IMR-90 (cell line): Measurements from ENCODE around the gene CAND2. TPM values are rescaled to one million over a fixed set of nuclear protein-coding genes. Genes with fewer than 3 reads are reported as not detected.

Experiments used
- ATAC-seq: fragments of 200-7000 bp; cut with Tn5 transposase; 2 replicates; pipeline ENCODE4 v1.9.1; 2020; ENCODE audit warnings: low read depth, mild to moderate bottlenecking, moderate library complexity
- BruUV-seq: library from RNA; stranded (reverse); fragments of 400-500 nt; replicated peaks from 2 replicates; lab custom pipeline; 2021; lab: Mats Ljungman, UMichigan
- CTCF ChIA-PET: fragments of 300-600 bp; formaldehyde crosslinking; extraction: SDS; loops from one replicate; lab custom pipeline; 2021; ENCODE audit warnings: antibody characterized with exemption; lab: Yijun Ruan, JAX
- POLR2A ChIA-PET: fragments of 300-600 bp; sonication (Branson Sonifier 250); formaldehyde crosslinking; loops from one replicate; lab custom pipeline; 2022; ENCODE audit warnings: antibody characterized with exemption; ENCODE audit not compliant: unreplicated experiment; lab: Charles Lee
- DNase-seq: peaks from one replicate; pipeline ENCODE4 v3.0.0; 2013
- H2AFZ ChIP-seq: replicated peaks from 2 replicates; pipeline ENCODE3; 2013; ENCODE audit warnings: low read length, mild to moderate bottlenecking; ENCODE audit not compliant: poor library complexity
- H2AK5ac ChIP-seq: 2 replicates; pipeline ENCODE4 v1.6.1; 2013; ENCODE audit warnings: low read depth, low read length, inconsistent platforms
- H2AK9ac ChIP-seq: replicated peaks from 2 replicates; pipeline ENCODE3; 2013; ENCODE audit warnings: mild to moderate bottlenecking, low read depth, low read length, moderate library complexity; ENCODE audit not compliant: poor library complexity
- H2BK120ac ChIP-seq: 2 replicates; pipeline ENCODE4 v1.6.1; 2013; ENCODE audit warnings: low read depth, low read length, inconsistent platforms
- H2BK15ac ChIP-seq: 3 replicates; pipeline ENCODE4 v1.6.1; 2013; ENCODE audit warnings: low read depth, low read length, inconsistent platforms
- H2BK20ac ChIP-seq: 2 replicates; pipeline ENCODE4 v1.6.1; 2013; ENCODE audit warnings: low read depth, mild to moderate bottlenecking, inconsistent platforms, low read length, moderate library complexity
- H2BK5ac ChIP-seq: 2 replicates; pipeline ENCODE4 v1.6.1; 2013; ENCODE audit warnings: mild to moderate bottlenecking, low read depth, low read length, inconsistent platforms; ENCODE audit not compliant: poor library complexity, severe bottlenecking
- H3K14ac ChIP-seq: replicated peaks from 2 replicates; pipeline ENCODE4 v1.6.1; 2013; ENCODE audit warnings: low read depth, low read length, inconsistent platforms
- H3K18ac ChIP-seq: 2 replicates; pipeline ENCODE4 v1.6.1; 2013; ENCODE audit warnings: low read depth, low read length, control low read depth
- H3K23ac ChIP-seq: 2 replicates; pipeline ENCODE4 v1.6.1; 2013; ENCODE audit warnings: low read depth, low read length, inconsistent platforms
- H3K27ac ChIP-seq: 2 replicates; pipeline ENCODE4 v1.5.1; 2013; ENCODE audit warnings: mild to moderate bottlenecking, control low read depth, low read length; ENCODE audit not compliant: insufficient read depth
- H3K27me3 ChIP-seq: 2 replicates; pipeline ENCODE4 v1.6.1; 2013; ENCODE audit warnings: low read length; ENCODE audit not compliant: control insufficient read depth, insufficient read depth
- H3K36me3 ChIP-seq: 2 replicates; pipeline ENCODE4 v1.6.1; 2013; ENCODE audit warnings: low read length, mixed read lengths; ENCODE audit not compliant: control insufficient read depth, insufficient read depth
- H3K4ac ChIP-seq: 2 replicates; pipeline ENCODE4 v1.6.1; 2013; ENCODE audit warnings: low read depth, low read length, inconsistent platforms
- H3K4me1 ChIP-seq: 2 replicates; pipeline ENCODE4 v1.6.1; 2013; ENCODE audit warnings: low read length, mixed read lengths; ENCODE audit not compliant: control insufficient read depth, insufficient read depth
- H3K4me2 ChIP-seq: 2 replicates; pipeline ENCODE4 v1.6.1; 2013; ENCODE audit warnings: low read depth, mild to moderate bottlenecking, control low read depth, low read length, moderate library complexity
- H3K4me3 ChIP-seq: 2 replicates; pipeline ENCODE4 v1.5.1; 2013; ENCODE audit warnings: low read depth, mild to moderate bottlenecking, control low read depth, low read length, moderate library complexity; ENCODE audit not compliant: insufficient read depth
- H3K56ac ChIP-seq: 2 replicates; pipeline ENCODE4 v1.6.1; 2013; ENCODE audit warnings: low read length, inconsistent platforms; ENCODE audit not compliant: insufficient read depth; ENCODE audit errors: extremely low read depth
- H3K79me1 ChIP-seq, 2 experiments: 2 replicates each; pipeline ENCODE4 v1.6.1; 2013; ENCODE audit warnings: low read length in 2 of 2, inconsistent platforms in 1 of 2, low read depth in 1 of 2
- H3K9ac ChIP-seq: 2 replicates; pipeline ENCODE4 v1.6.1; 2013; ENCODE audit warnings: low read depth, low read length, control low read depth
- H3K9me1 ChIP-seq: 2 replicates; pipeline ENCODE4 v1.6.1; 2013; ENCODE audit warnings: low read length, inconsistent platforms; ENCODE audit not compliant: insufficient read depth
- H3K9me3 ChIP-seq: 2 replicates; pipeline ENCODE4 v1.6.1; 2013; ENCODE audit warnings: low read length; ENCODE audit not compliant: control insufficient read depth, insufficient read depth
- H4K20me1 ChIP-seq: 2 replicates; pipeline ENCODE4 v1.6.1; 2013; ENCODE audit warnings: low read length, inconsistent platforms; ENCODE audit not compliant: insufficient read depth
- H4K5ac ChIP-seq: 2 replicates; pipeline ENCODE4 v1.6.1; 2013; ENCODE audit warnings: mild to moderate bottlenecking, low read depth, low read length, control low read depth
- H4K8ac ChIP-seq, 2 experiments: 2 replicates each; pipeline ENCODE4 v1.6.1; 2013; ENCODE audit warnings: low read depth in 2 of 2, low read length in 2 of 2, control low read depth in 1 of 2, inconsistent platforms in 1 of 2
- H4K91ac ChIP-seq: 2 replicates; pipeline ENCODE4 v1.6.1; 2013; ENCODE audit warnings: low read depth, low read length, inconsistent platforms; ENCODE audit not compliant: insufficient read depth
- BHLHE40 ChIP-seq: fragments of 150-350 bp; IDR thresholded peaks from 2 replicates; pipeline ENCODE4 v1.6.1; 2016; ENCODE audit warnings: mild to moderate bottlenecking, low read depth, low read length
- FOS ChIP-seq: fragments of 150-350 bp; IDR thresholded peaks from 2 replicates; pipeline ENCODE4 v1.6.1; 2016; ENCODE audit warnings: low read depth, low read length
- MAFK ChIP-seq: IDR thresholded peaks from 2 replicates; pipeline ENCODE4 v1.6.1; 2012; ENCODE audit warnings: low read depth, low read length, improper control_type of control experiment
- MXI1 ChIP-seq: IDR thresholded peaks from 2 replicates; pipeline ENCODE4 v1.6.1; 2012; ENCODE audit warnings: low read depth, mild to moderate bottlenecking, low read length, moderate library complexity, borderline replicate concordance
- NFE2L2 ChIP-seq: fragments of 150-350 bp; IDR thresholded peaks from 2 replicates; pipeline ENCODE4 v1.6.1; 2016; ENCODE audit warnings: low read depth, mild to moderate bottlenecking, low read length
- POLR2A ChIP-seq: IDR thresholded peaks from 2 replicates; pipeline ENCODE4 v1.6.1; 2012; ENCODE audit warnings: mild to moderate bottlenecking, low read depth, low read length
- RAD21 ChIP-seq: IDR thresholded peaks from 2 replicates; pipeline ENCODE4 v1.6.1; 2012; ENCODE audit warnings: low read length, improper control_type of control experiment
- RCOR1 ChIP-seq: IDR thresholded peaks from 2 replicates; pipeline ENCODE4 v1.6.1; 2012; ENCODE audit warnings: mild to moderate bottlenecking, low read length, improper control_type of control experiment; ENCODE audit not compliant: insufficient replicate concordance
- RFX5 ChIP-seq: IDR thresholded peaks from 2 replicates; pipeline ENCODE4 v1.8.0; 2012; ENCODE audit warnings: low read depth, mild to moderate bottlenecking, low read length, moderate library complexity
- WGBS, 2 experiments: methylation state at CpG; one replicate each; pipeline versions ENCODE4 v1.1.5 to v1.1.7; 2013; ENCODE audit warnings: missing lambda C conversion rate in 2 of 2; ENCODE audit not compliant: insufficient read length in 1 of 2; ENCODE audit errors: extremely low coverage in 2 of 2; 5-methylcytosine and 5-hydroxymethylcytosine counted together
- dilution Hi-C: fragments of 300-500 bp; cut with HindIII; formaldehyde crosslinking; loops from one replicate; pipeline ENCODE4 v1.14.3; 2018; ENCODE audit warnings: low sequenced_read_pairs; ENCODE audit not compliant: unreplicated experiment
- in situ Hi-C: fragments of 300-500 bp; cut with MboI; formaldehyde crosslinking; loops from 3 replicates; pipeline ENCODE4 v1.14.3; 2019; ENCODE audit warnings: low sequenced_read_pairs, inconsistent platforms, mixed read lengths
- intact Hi-C: fragments of 100-400 bp; cut with micrococcal nuclease; formaldehyde crosslinking; loops from 2 replicates; pipeline ENCODE4 v1.10.0; 2022
- polyA plus RNA-seq, 3 experiments: library from polyadenylated mRNA; depleted of rRNA; stranded (reverse); fragments of >200 nt; gene quantifications; 2 replicates each; pipeline ENCODE4 v1.2.3, GENCODE V29; 2012; ENCODE audit warnings: low replicate concordance in 1 of 3
- total RNA-seq: library from RNA; depleted of rRNA; stranded (reverse); fragments of >200 nt; gene quantifications from 2 replicates; pipeline ENCODE4 v1.2.3, GENCODE V29; 2012
- TF ChIP-seq, protein P1 (sequence below): conservative IDR thresholded peaks from 2 replicates; pipeline ENCODE4 v1.5.1; 2012; ENCODE audit warnings: mild to moderate bottlenecking, low read depth, low read length, improper control_type of control experiment

CAND2 gene
- total and polyA plus RNA-seq, 2 of the 4 experiments (the other 2 are of a cell fraction) = 2.9 to 4.9 TPM

- H4K20me1 ChIP-seq = no peaks in the 10 kb centered on the region
- H3K4ac ChIP-seq = no peak overlapping the region
- H3K4me2 ChIP-seq = no peak overlapping the region
- dilution Hi-C loops (no loop called here), in situ Hi-C loops (no loop called here), intact Hi-C loops (no loop called here)
- H3K9ac ChIP-seq = no peak overlapping the region
- no peak overlapping the region for H2BK15ac ChIP-seq
- no peak overlapping the region for H3K56ac ChIP-seq
- H2BK20ac ChIP-seq = no peak overlapping the region
- H4K91ac ChIP-seq = no peak overlapping the region
- H3K27ac ChIP-seq = no peak overlapping the region
- ChIA-PET POLR2A (no interaction called here), CTCF (no interaction called here)
- H3K18ac ChIP-seq = no peak overlapping the region
- H4K5ac ChIP-seq = no peak overlapping the region
- no peak overlapping the region for H2BK5ac ChIP-seq
- no TSS peak for BruUV-seq
- peaks cover 2% of the 10 kb centered on the region; the same call in 1 of the 2 replicates for H3K4me1 ChIP-seq
- H3K9me3 ChIP-seq = no peaks in the 10 kb centered on the region
- H2AFZ ChIP-seq = no peak overlapping the region
- no peak overlapping the region for H2AK5ac ChIP-seq
- H3K23ac ChIP-seq = no peak overlapping the region
- H2AK9ac ChIP-seq = peak overlapping the region; percentile 33
- H3K4me3 ChIP-seq = no peak overlapping the region
- no peak overlapping the region for H2BK120ac ChIP-seq
- H3K79me1 ChIP-seq = no peaks in the 10 kb centered on the region; a peak in 1 of 4 replicates
- ATAC-seq = no peak
- TF ChIP-seq RAD21 = no peak
- no peak for TF ChIP-seq FOS
- no peak for TF ChIP-seq POLR2A
- no peak for TF ChIP-seq BHLHE40
- no peak for TF ChIP-seq RFX5
- no peak for TF ChIP-seq MAFK
- TF ChIP-seq RCOR1 = no peak
- TF ChIP-seq MXI1 = no peak
- TF ChIP-seq, protein P1, sequence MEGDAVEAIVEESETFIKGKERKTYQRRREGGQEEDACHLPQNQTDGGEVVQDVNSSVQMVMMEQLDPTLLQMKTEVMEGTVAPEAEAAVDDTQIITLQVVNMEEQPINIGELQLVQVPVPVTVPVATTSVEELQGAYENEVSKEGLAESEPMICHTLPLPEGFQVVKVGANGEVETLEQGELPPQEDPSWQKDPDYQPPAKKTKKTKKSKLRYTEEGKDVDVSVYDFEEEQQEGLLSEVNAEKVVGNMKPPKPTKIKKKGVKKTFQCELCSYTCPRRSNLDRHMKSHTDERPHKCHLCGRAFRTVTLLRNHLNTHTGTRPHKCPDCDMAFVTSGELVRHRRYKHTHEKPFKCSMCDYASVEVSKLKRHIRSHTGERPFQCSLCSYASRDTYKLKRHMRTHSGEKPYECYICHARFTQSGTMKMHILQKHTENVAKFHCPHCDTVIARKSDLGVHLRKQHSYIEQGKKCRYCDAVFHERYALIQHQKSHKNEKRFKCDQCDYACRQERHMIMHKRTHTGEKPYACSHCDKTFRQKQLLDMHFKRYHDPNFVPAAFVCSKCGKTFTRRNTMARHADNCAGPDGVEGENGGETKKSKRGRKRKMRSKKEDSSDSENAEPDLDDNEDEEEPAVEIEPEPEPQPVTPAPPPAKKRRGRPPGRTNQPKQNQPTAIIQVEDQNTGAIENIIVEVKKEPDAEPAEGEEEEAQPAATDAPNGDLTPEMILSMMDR = no peak
- TF ChIP-seq NFE2L2 = no peak
- DNase-seq = no peak
- WGBS, 2 experiments = no CpG with 5 or more reads among the region's 3 CpGs
- H3K14ac ChIP-seq = no peak overlapping the region
- peaks cover 22% of the 10 kb centered on the region; the same call in 1 of the 2 replicates for H3K36me3 ChIP-seq
- no peak overlapping the region for H4K8ac ChIP-seq
- H3K9me1 ChIP-seq = no peaks in the 10 kb centered on the region
- no peaks in the 10 kb centered on the region for H3K27me3 ChIP-seq
These were observed 12.5 kb downstream of the CAND2 start for GRCh38 chr3:12809001-12809400.
